SK-N-MC (cell line): Measurements from ENCODE around the gene IRS1.

Source experiments
- EZH2 ChIP-seq: fragments of 200-600 bp; sonication (generic); IDR thresholded peaks from one replicate; pipeline ENCODE4 v1.6.1; 2017; ENCODE audit warnings: antibody characterized with exemption
- FOXP2 ChIP-seq: optimal IDR thresholded peaks from 2 replicates; pipeline ENCODE3; 2011; ENCODE audit warnings: mild to moderate bottlenecking, moderate library complexity; ENCODE audit not compliant: insufficient read depth; ENCODE audit errors: extremely low read length, control extremely low read depth
- POLR2AphosphoS5 ChIP-seq: IDR thresholded peaks from 2 replicates; pipeline ENCODE4 v1.6.1; 2012; ENCODE audit warnings: mild to moderate bottlenecking, low read depth, low read length, borderline replicate concordance

DNA sequence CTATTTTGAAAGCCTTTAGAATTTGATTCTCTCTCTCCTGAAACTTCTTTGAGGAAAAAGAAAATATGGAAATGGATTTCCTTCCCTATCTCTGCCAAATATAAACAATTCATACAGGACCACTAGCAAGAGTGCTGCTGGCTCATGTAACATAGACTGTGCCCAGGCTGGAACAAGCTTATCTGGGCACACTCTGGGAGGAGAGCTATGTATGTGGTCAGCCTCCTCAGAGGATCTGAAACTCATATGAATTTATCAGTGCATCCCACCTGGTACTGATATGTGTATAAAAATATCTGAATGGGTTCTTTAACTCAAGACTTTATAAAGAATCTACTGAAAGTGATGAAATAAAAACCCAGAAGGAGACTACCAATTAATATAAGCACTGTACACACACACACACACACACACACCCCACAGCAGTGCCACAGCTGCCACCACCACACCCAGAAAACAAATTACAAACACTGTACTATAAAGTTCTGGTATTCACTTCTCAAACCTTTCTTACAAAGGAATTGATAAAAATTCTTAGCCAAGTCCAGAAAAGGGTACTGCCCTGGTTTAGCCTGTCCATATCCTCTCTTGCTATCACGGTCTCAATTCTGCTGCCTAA is 115.6 kb downstream of the IRS1 start:
- TF ChIP-seq POLR2AphosphoS5 (no peak), EZH2 (no peak), FOXP2 (no peak)
